COR-L47 (cell line): ENCODE results near the gene GPR155.
"Not testable (repeated sequence)": the region's sequence is repeated elsewhere in the genome, so short reads cannot be mapped to it uniquely, and the experiment has no call there.

Source experiments
- DNase-seq: peaks from one replicate; lab custom pipeline; 2025; lab: John Stamatoyannopoulos, UW

GPR155 gene

GRCh38 chr2:174492963-174493431, 6.2 kb upstream of the GPR155 start:
- no peak for DNase-seq

GRCh38 chr2:174491947-174492346, 5.1 kb upstream of the GPR155 start:
- no peak for DNase-seq

- DNase-seq: no peak
Measured at GRCh38 chr2:174490051-174490450, 3.2 kb upstream of the GPR155 start.

GRCh38 chr2:174489520-174489919, 2.7 kb upstream of the GPR155 start:
- not testable (repeated sequence) for DNase-seq

GRCh38 chr2:174487820-174488162, 962 bp upstream of the GPR155 start:
- DNase-seq: no peak

GRCh38 chr2:174487108-174487819, 435 bp upstream of the GPR155 start:
- DNase-seq: peak; percentile 99

GRCh38 chr2:174485788-174486562, 854 bp downstream of the GPR155 start:
- no peak for DNase-seq

- not testable (repeated sequence) for DNase-seq
Measured at GRCh38 chr2:174485045-174485444, 1.8 kb downstream of the GPR155 start.

- no peak for DNase-seq
Measured at GRCh38 chr2:174484573-174484972, 2.3 kb downstream of the GPR155 start.

- DNase-seq: no peak
Measured at GRCh38 chr2:174482854-174483253, 4.0 kb downstream of the GPR155 start.

- peak; percentile 87 for DNase-seq
Measured at GRCh38 chr2:174477759-174478158, 9.1 kb downstream of the GPR155 start.

GRCh38 chr2:174473796-174474195, 13.0 kb downstream of the GPR155 start:
- DNase-seq: no peak

GRCh38 chr2:174465327-174465726, 21.5 kb downstream of the GPR155 start:
- DNase-seq: no peak

GRCh38 chr2:174461221-174461620, 25.6 kb downstream of the GPR155 start:
- DNase-seq: no peak

GRCh38 chr2:174454566-174454965, 32.3 kb downstream of the GPR155 start:
- DNase-seq: no peak

GRCh38 chr2:174450021-174450816, 36.6 kb downstream of the GPR155 start:
- no peak for DNase-seq

- no peak for DNase-seq
Measured at GRCh38 chr2:174449033-174449432, 37.8 kb downstream of the GPR155 start.

- DNase-seq: no peak
Measured at GRCh38 chr2:174446531-174446930, 40.3 kb downstream of the GPR155 start.

- DNase-seq: no peak
Measured at GRCh38 chr2:174445248-174445647, 41.6 kb downstream of the GPR155 start.

- DNase-seq: no peak
Measured at GRCh38 chr2:174444761-174445160, 42.1 kb downstream of the GPR155 start.

- no peak for DNase-seq
Measured at GRCh38 chr2:174442546-174443510, 44.0 kb downstream of the GPR155 start.
